GM06990 (cell line): Measurements from ENCODE around the gene SULF2.
"Not testable (repeated sequence)": the region's sequence is repeated elsewhere in the genome, so short reads cannot be mapped to it uniquely, and the experiment has no call there.

Experiments used
- DNase-seq: peaks from one replicate; pipeline ENCODE4 v3.0.0-alpha.2; 2011; ENCODE audit not compliant: insufficient read length; ENCODE audit errors: extremely low read depth
- H3K27me3 ChIP-seq: replicated peaks from 2 replicates; pipeline ENCODE4 v1.6.0; 2011; ENCODE audit warnings: low read length; ENCODE audit not compliant: control insufficient read depth, insufficient read depth
- H3K36me3 ChIP-seq: 2 replicates; pipeline ENCODE4 v1.5.1; 2011; ENCODE audit warnings: low read length; ENCODE audit not compliant: control insufficient read depth, insufficient read depth
- H3K4me3 ChIP-seq: replicated peaks from 2 replicates; pipeline ENCODE4 v1.5.1; 2011; ENCODE audit warnings: low read depth, mild to moderate bottlenecking, control low read depth, low read length
- TF ChIP-seq, protein P1 (sequence below): IDR thresholded peaks from 2 replicates; pipeline ENCODE4 v1.5.1; 2011; ENCODE audit warnings: low read length, control low read depth, mild to moderate bottlenecking, inconsistent platforms; ENCODE audit not compliant: insufficient read depth, poor library complexity, severe bottlenecking

Gene SULF2

DNA sequence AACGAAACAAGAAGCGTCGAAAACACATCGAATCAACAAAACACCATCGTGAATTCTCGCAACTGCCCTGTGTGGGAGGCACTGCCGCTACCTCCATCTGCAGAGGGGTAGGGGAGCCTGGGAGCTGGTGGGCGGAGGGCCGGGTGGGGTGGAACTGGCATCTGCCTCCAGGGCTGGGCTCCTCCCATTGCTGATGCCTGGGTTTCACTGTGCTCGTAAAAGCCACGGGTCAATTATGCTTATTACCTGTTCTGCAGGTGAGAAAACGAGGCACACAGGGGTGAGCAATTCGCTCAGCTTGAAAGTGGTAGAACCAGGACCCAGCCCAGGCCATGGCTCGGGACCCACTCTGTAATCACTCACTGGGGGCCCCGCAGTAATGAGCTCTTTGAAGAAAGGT is 16.5 kb upstream of the SULF2 start:
- TF ChIP-seq, protein P1, sequence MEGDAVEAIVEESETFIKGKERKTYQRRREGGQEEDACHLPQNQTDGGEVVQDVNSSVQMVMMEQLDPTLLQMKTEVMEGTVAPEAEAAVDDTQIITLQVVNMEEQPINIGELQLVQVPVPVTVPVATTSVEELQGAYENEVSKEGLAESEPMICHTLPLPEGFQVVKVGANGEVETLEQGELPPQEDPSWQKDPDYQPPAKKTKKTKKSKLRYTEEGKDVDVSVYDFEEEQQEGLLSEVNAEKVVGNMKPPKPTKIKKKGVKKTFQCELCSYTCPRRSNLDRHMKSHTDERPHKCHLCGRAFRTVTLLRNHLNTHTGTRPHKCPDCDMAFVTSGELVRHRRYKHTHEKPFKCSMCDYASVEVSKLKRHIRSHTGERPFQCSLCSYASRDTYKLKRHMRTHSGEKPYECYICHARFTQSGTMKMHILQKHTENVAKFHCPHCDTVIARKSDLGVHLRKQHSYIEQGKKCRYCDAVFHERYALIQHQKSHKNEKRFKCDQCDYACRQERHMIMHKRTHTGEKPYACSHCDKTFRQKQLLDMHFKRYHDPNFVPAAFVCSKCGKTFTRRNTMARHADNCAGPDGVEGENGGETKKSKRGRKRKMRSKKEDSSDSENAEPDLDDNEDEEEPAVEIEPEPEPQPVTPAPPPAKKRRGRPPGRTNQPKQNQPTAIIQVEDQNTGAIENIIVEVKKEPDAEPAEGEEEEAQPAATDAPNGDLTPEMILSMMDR = no peak
- DNase-seq = no peak

DNA sequence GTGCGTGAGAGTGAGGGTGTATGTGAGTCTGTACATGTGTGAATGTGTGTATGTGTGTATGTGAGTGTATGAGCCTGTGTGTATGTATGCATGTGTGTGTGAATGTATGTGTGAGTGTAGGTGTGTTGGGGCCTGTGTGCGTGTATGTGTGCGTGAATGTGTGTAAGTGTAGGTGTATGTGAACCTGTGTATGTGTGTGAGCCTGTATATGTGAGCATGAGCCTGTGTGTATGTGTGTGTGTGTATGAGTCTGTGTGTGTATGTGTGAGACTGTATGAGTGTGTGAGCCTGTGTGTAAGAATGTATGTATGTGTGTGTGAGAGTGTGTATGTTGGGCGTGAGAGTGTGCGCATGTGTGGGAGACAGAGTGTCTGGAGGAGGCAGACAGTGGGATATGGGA is 15.8 kb upstream of the SULF2 start:
- peaks cover 2% of the 10 kb centered on the region; the same call in 1 of the 2 replicates for H3K27me3 ChIP-seq
- no peaks in the 10 kb centered on the region for H3K36me3 ChIP-seq
- no peak for DNase-seq
- TF ChIP-seq, protein P1 = no peak
- no peak overlapping the region for H3K4me3 ChIP-seq

More for the DNA sequence above, 16.5 kb upstream of the SULF2 start:
- Histone ChIP-seq H3K4me3 (no peak overlapping the region), H3K36me3 (no peaks in the 10 kb centered on the region), H3K27me3 (peaks cover 2% of the 10 kb centered on the region; the same call in 1 of the 2 replicates)

DNA sequence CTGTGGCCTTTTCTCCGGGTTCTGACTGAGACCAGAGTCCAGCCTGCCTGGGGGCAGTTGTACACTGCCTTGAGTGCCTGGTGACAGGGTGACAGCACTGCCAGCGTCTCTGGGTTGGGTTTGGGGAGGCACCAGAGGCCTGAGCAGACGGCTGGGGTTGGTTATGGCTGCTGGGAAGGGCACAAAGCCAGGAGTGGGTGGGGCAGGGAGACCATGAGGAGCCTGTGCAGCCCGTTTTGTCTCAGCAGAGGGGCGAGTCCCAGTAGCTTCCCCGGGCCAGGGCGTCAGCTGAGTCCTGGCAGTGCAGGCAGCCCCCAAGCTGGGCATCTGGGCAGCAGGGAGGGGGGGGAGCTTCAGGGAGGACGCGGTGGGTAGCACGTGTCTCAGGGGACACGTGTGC is 15.3 kb upstream of the SULF2 start:
- DNase-seq = no peak
- TF ChIP-seq, protein P1 = no peak
- no peak overlapping the region for H3K4me3 ChIP-seq
- peaks cover 2% of the 10 kb centered on the region; the same call in 1 of the 2 replicates for H3K27me3 ChIP-seq
- H3K36me3 ChIP-seq = no peaks in the 10 kb centered on the region

DNA sequence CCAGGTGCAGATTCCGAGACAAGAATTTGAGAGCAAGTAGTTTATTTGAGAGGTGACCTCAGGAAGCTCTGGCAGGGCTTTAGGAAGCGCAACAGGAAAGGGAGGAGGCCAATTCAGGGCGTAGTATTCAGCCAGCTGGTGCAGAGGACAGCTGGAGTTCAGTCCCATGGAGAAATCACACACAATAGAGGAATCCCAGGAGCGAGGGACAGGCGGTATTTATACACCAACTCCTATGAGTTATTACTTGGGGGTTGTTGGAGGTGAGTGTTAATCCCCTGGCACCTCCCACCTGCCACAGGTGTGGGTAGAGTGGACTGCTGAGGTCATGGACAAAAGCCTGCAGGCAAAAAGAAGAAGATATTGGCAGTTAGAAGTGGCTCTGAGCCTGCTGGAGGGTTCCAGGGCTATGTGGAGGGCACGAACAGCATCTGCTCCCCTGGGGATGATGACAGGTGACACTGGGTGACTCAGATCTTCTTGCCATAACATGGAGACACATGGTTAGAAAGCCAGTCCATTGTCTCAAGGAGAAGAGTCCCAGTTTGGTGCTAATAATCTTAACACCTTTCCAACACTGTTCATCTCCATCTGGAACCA is 13.9 kb upstream of the SULF2 start:
- Histone ChIP-seq H3K4me3 (no peak overlapping the region), H3K27me3 (peaks cover 2% of the 10 kb centered on the region; the same call in 1 of the 2 replicates), H3K36me3 (no peaks in the 10 kb centered on the region)
- no peak for DNase-seq
- TF ChIP-seq, protein P1 = no peak

DNA sequence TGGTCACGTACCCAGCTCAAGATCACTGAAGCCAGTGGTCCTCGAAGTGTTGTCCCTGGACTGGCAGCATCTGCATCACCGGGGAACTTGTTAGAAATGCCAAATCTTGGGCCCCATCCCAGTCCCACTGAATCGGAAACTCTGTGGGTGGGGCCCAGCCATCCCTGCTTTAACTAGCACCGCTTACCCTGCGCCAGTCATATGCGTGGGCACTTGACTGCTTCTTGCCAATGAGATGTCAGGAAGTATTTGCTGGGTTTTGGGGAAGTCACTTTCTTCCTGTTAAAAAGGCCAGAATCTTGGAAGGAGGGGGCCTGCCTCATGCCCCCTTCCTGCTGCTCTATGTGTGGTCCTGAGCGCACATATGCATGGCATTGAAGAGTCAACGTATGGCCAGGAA is 11.7 kb upstream of the SULF2 start:
- no peak for DNase-seq
- peaks cover 2% of the 10 kb centered on the region; the same call in 1 of the 2 replicates for H3K27me3 ChIP-seq
- no peaks in the 10 kb centered on the region for H3K36me3 ChIP-seq
- TF ChIP-seq, protein P1 = no peak
- no peak overlapping the region for H3K4me3 ChIP-seq

DNA sequence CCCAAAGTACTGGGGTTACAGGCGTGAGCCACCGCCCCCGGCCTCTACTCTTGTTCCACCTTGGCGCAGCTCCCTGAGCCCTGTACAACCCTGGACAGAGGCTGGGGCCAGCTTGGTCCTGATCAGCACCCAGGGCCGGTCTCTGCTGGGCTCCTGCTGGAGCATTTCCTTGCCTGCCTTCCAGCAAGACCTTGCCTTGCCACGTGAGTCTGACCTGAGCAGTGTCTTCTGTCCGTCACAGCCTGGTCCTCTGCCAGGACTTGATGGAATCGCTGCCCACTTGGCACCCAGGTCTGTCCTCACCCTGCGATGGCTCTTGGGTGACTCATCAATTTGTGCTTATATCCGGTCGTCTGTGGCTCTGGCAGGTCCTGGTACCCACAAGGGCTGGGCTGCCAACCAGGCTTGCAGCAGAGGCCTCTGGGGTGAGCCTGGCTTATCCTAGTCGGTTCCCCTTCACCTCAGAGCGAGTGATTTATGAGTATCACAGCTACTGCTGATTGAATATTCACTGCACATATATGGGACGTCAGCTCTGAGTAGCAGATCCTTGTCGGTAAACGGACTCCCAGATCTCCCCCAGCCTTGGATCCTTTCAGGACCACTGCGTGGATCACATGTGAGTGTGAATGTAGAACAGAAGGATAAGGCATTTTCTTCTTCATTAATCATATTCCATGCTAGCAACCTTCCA is 10.1 kb upstream of the SULF2 start:
- TF ChIP-seq, protein P1 = no peak
- Histone ChIP-seq H3K27me3 (peaks cover 2% of the 10 kb centered on the region; the same call in 1 of the 2 replicates), H3K36me3 (no peaks in the 10 kb centered on the region), H3K4me3 (no peak overlapping the region)
- no peak for DNase-seq

DNA sequence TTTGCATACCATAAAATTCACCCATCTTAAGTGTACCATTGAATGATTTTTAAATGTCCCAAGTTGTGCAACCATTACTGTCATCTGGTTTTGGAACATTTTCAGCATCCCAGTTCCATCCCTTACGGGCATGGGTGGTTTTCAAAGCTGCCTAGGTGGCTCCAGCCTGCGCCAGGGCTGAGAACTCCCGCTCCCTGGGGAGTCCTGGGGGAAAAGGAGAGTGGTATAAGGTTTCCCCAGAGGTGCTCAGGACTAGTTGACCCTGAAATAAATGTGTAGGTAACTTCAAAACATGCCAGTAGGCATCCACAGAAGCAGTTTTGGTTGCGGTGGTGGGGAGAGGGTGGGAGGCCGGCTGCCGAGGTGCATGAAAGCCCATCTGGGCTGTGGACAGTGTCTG is 9.0 kb upstream of the SULF2 start:
- not testable (repeated sequence) for H3K27me3 ChIP-seq, H3K4me3 ChIP-seq, DNase-seq, H3K36me3 ChIP-seq
